H1 (cell line): Measurements from ENCODE around the gene ATP6V0A1. TPM values are rescaled to one million over a fixed set of nuclear protein-coding genes. Genes with fewer than 3 reads are reported as not detected.

ENCODE experiments used
- CTCF ChIA-PET: fragments of 300-600 bp; sonication (Branson Sonifier 250); formaldehyde crosslinking; loops from one replicate; lab custom pipeline; 2021; ENCODE audit not compliant: partially characterized antibody; lab: Charles Lee
- POLR2A ChIA-PET: fragments of 300-600 bp; sonication (Branson Sonifier 250); formaldehyde crosslinking; loops from one replicate; lab custom pipeline; 2021; ENCODE audit warnings: inconsistent platforms; ENCODE audit not compliant: partially characterized antibody; lab: Charles Lee
- DNase-seq, 2 experiments: peaks; one replicate each; pipeline versions ENCODE4 v3.0.0 to v3.0.0-alpha.2; 2010 to 2022; ENCODE audit warnings: low spot score in 2 of 2, low read depth in 1 of 2, mixed read lengths in 1 of 2
- FAIRE-seq: peaks from 2 replicates; lab custom pipeline; 2011; peaks lifted over from hg19 to GRCh38; lab: Jason Lieb, UNC
- H2AFZ ChIP-seq: 2 replicates; pipeline ENCODE4 v1.8.1; 2012; ENCODE audit warnings: low read length, inconsistent platforms
- H2AK5ac ChIP-seq: 2 replicates; pipeline ENCODE4 v1.6.1; 2013; ENCODE audit warnings: low read depth, low read length
- H2BK120ac ChIP-seq: replicated peaks from 2 replicates; pipeline ENCODE3; 2013; ENCODE audit warnings: low read depth, low read length, inconsistent platforms
- H2BK12ac ChIP-seq: 2 replicates; pipeline ENCODE4 v1.6.1; 2013; ENCODE audit warnings: low read depth, low read length
- H2BK15ac ChIP-seq: 2 replicates; pipeline ENCODE4 v1.6.1; 2013; ENCODE audit warnings: low read length
- H2BK20ac ChIP-seq: 2 replicates; pipeline ENCODE4 v1.6.1; 2013; ENCODE audit warnings: low read length
- H2BK5ac ChIP-seq: 2 replicates; pipeline ENCODE4 v1.6.1; 2013; ENCODE audit warnings: low read depth, low read length
- H3K14ac ChIP-seq: 2 replicates; pipeline ENCODE4 v1.6.1; 2013; ENCODE audit warnings: inconsistent platforms; ENCODE audit not compliant: insufficient read length
- H3K18ac ChIP-seq: 2 replicates; pipeline ENCODE4 v1.6.1; 2013; ENCODE audit warnings: low read length; ENCODE audit errors: extremely low read depth
- H3K23ac ChIP-seq: 2 replicates; pipeline ENCODE4 v1.6.1; 2013; ENCODE audit warnings: inconsistent platforms; ENCODE audit not compliant: insufficient read length
- H3K23me2 ChIP-seq: 2 replicates; pipeline ENCODE4 v1.6.1; 2013; ENCODE audit warnings: low read depth, low read length
- H3K27ac ChIP-seq: 2 replicates; pipeline ENCODE4 v1.6.1; 2011; ENCODE audit warnings: low read depth, low read length, inconsistent platforms
- H3K27me3 ChIP-seq, 4 experiments: replicated peaks in 1 of 4; 1 replicate in 1 of 4; 2 replicates in 3 of 4; pipeline versions ENCODE4 v1.6.1 to v1.8.1; 2011 to 2013; ENCODE audit warnings: low read length in 3 of 4, mild to moderate bottlenecking in 3 of 4, inconsistent platforms in 2 of 4, mixed read lengths in 2 of 4, moderate library complexity in 1 of 4; ENCODE audit not compliant: control insufficient read depth in 3 of 4, insufficient read depth in 3 of 4; ENCODE audit errors: extremely low read depth in 1 of 4
- H3K36me3 ChIP-seq, 4 experiments: 2 replicates each; pipeline versions ENCODE4 v1.6.1 to v1.8.1; 2011 to 2013; ENCODE audit warnings: mild to moderate bottlenecking in 4 of 4, low read length in 3 of 4, moderate library complexity in 2 of 4, control low read depth in 1 of 4, inconsistent platforms in 1 of 4; ENCODE audit not compliant: insufficient read depth in 4 of 4, control insufficient read depth in 2 of 4
- H3K4ac ChIP-seq: replicated peaks from 2 replicates; pipeline ENCODE3; 2013; ENCODE audit warnings: low read length, low read depth, mixed read lengths, inconsistent platforms; ENCODE audit not compliant: insufficient read length
- H3K4me1 ChIP-seq, 4 experiments: replicated peaks in 1 of 4; 1 replicate in 1 of 4; 2 replicates in 3 of 4; pipeline versions ENCODE4 v1.6.1 to v1.8.1; 2011 to 2013; ENCODE audit warnings: low read length in 3 of 4, inconsistent platforms in 2 of 4, mixed read lengths in 1 of 4; ENCODE audit not compliant: insufficient read depth in 4 of 4, control insufficient read depth in 3 of 4
- H3K4me2 ChIP-seq, 2 experiments: 2 replicates each; pipeline versions ENCODE4 v1.6.1 to v1.8.1; 2011 to 2013; ENCODE audit warnings: low read depth in 2 of 2, low read length in 2 of 2, control low read depth in 1 of 2, inconsistent platforms in 1 of 2, mild to moderate bottlenecking in 1 of 2; ENCODE audit not compliant: insufficient read depth in 1 of 2
- H3K4me3 ChIP-seq, 4 experiments: fragments of 200-600, 300-600 bp in 1 of 4; sonication (generic), shearing (Covaris generic), sonication (Bioruptor Twin) in 1 of 4; 2 replicates each; pipeline versions ENCODE4 v1.5.1 to v1.8.1; 2011 to 2016; ENCODE audit warnings: low read length in 4 of 4, low read depth in 3 of 4, control low read depth in 2 of 4, inconsistent platforms in 2 of 4, mild to moderate bottlenecking in 2 of 4, mixed read lengths in 1 of 4, moderate library complexity in 1 of 4; ENCODE audit not compliant: insufficient read depth in 2 of 4; ENCODE audit errors: extremely low read depth in 1 of 4
- H3K56ac ChIP-seq: replicated peaks from 2 replicates; pipeline ENCODE3; 2013; ENCODE audit warnings: low read depth, mild to moderate bottlenecking, mixed read lengths, low read length, inconsistent platforms; ENCODE audit not compliant: insufficient read length
- H3K79me1 ChIP-seq: 2 replicates; pipeline ENCODE4 v1.6.1; 2013; ENCODE audit warnings: low read depth, low read length, control low read depth
- H3K79me2 ChIP-seq, 2 experiments: 2 replicates each; pipeline versions ENCODE4 v1.6.1 to v1.8.1; 2012 to 2013; ENCODE audit warnings: low read length in 2 of 2, mild to moderate bottlenecking in 2 of 2, inconsistent platforms in 1 of 2; ENCODE audit not compliant: insufficient read depth in 2 of 2, control insufficient read depth in 1 of 2
- H3K9ac ChIP-seq, 4 experiments: replicated peaks in 1 of 4; 1 replicate in 1 of 4; 2 replicates in 3 of 4; pipeline versions ENCODE4 v1.6.1 to v1.8.1; 2011 to 2013; ENCODE audit warnings: low read depth in 3 of 4, low read length in 3 of 4, control low read depth in 2 of 4, mild to moderate bottlenecking in 2 of 4, moderate library complexity in 2 of 4, inconsistent platforms in 1 of 4; ENCODE audit errors: extremely low read depth in 1 of 4
- H3K9me3 ChIP-seq, 2 experiments: 2 replicates each; pipeline versions ENCODE4 v1.6.1 to v1.8.1; 2012 to 2013; ENCODE audit warnings: mild to moderate bottlenecking in 2 of 2, moderate library complexity in 2 of 2, control low read depth in 1 of 2, inconsistent platforms in 1 of 2, low read depth in 1 of 2, low read length in 1 of 2, mixed read lengths in 1 of 2; ENCODE audit not compliant: insufficient read depth in 2 of 2
- H4K20me1 ChIP-seq, 2 experiments: replicated peaks in 1 of 2; 2 replicates each; pipeline versions ENCODE3 to v1.8.1; 2011 to 2013; ENCODE audit warnings: inconsistent platforms in 2 of 2, low read length in 2 of 2, mild to moderate bottlenecking in 1 of 2; ENCODE audit not compliant: insufficient read depth in 2 of 2, control insufficient read depth in 1 of 2
- H4K5ac ChIP-seq: 2 replicates; pipeline ENCODE4 v1.6.1; 2013; ENCODE audit warnings: low read length, low read depth, mixed read lengths, inconsistent platforms; ENCODE audit not compliant: insufficient read length
- H4K8ac ChIP-seq: 2 replicates; pipeline ENCODE4 v1.8.0; 2013; ENCODE audit warnings: mild to moderate bottlenecking, moderate library complexity, low read length, inconsistent platforms; ENCODE audit not compliant: insufficient read depth; ENCODE audit errors: extremely low read depth
- H4K91ac ChIP-seq: replicated peaks from 2 replicates; pipeline ENCODE3; 2013; ENCODE audit warnings: low read length, mixed read lengths, inconsistent platforms; ENCODE audit not compliant: insufficient read length
- CBX8 ChIP-seq: fragments of 300-800, 300-1000 bp; sonication (generic); IDR thresholded peaks from 2 replicates; pipeline ENCODE4 v1.7.1; 2016; ENCODE audit warnings: low read depth, low read length, borderline replicate concordance
- JUN ChIP-seq: IDR thresholded peaks from 2 replicates; pipeline ENCODE4 v1.6.1; 2011; ENCODE audit warnings: low read depth, mild to moderate bottlenecking, improper control_type of control experiment, low read length
- KDM1A ChIP-seq: fragments of 200-600, 300-600 bp; sonication (generic); IDR thresholded peaks from 2 replicates; pipeline ENCODE4 v1.7.1; 2016; ENCODE audit warnings: mild to moderate bottlenecking, low read length, borderline replicate concordance
- TAF1 ChIP-seq: IDR thresholded peaks from 2 replicates; pipeline ENCODE4 v1.6.1; 2011; ENCODE audit warnings: mild to moderate bottlenecking, low read depth, low read length
- TAF7 ChIP-seq: optimal IDR thresholded peaks from 2 replicates; pipeline ENCODE3; 2011; ENCODE audit warnings: low read depth, mild to moderate bottlenecking, inconsistent platforms, low read length, moderate library complexity, borderline replicate concordance
- TBP ChIP-seq: IDR thresholded peaks from 2 replicates; pipeline ENCODE4 v1.6.1; 2011; ENCODE audit warnings: low read depth, low read length, improper control_type of control experiment
- TCF12 ChIP-seq: IDR thresholded peaks from 2 replicates; pipeline ENCODE4 v1.6.1; 2011; ENCODE audit warnings: low read depth, mild to moderate bottlenecking, low read length
- ZNF274 ChIP-seq: IDR thresholded peaks from 2 replicates; pipeline ENCODE4 v1.7.0; 2012; ENCODE audit warnings: low read length, borderline replicate concordance; ENCODE audit errors: extremely low read depth
- WGBS, 2 experiments: shearing (Covaris generic) in 1 of 2; methylation state at CpG; one replicate each; pipeline versions ENCODE4 v1.1.6 to v1.1.7; 2013 to 2015; ENCODE audit warnings: low lambda C conversion rate in 2 of 2, mixed read lengths in 2 of 2, inconsistent platforms in 1 of 2, low coverage in 1 of 2, missing lambda C conversion rate in 1 of 2; ENCODE audit not compliant: insufficient replicate concordance in 2 of 2, insufficient coverage in 1 of 2, insufficient read length in 1 of 2; ENCODE audit errors: extremely low coverage in 1 of 2, missing lambda C conversion rate in 1 of 2; 5-methylcytosine and 5-hydroxymethylcytosine counted together
- polyA plus RNA-seq, 7 experiments: library from polyadenylated mRNA; depleted of rRNA in 3 of 7; stranded (reverse) in 5 of 7; unstranded in 2 of 7; fragments of >200 nt in 5 of 7; fragments of 200-250 nt in 2 of 7; gene quantifications; 1 replicate in 5 of 7; 2 replicates in 1 of 7; 4 replicates in 1 of 7; pipeline versions ENCODE4 v1.2.1 to v1.2.3, GENCODE V29; 2011 to 2013; ENCODE audit warnings: missing spikeins in 2 of 7, mixed read lengths in 2 of 7
- total RNA-seq: library from RNA; stranded (reverse); fragmentation: NEBNext Ultra II Directional; extraction: Animal tissue kit (Norgen Biotek cat#: 25700); gene quantifications from 2 replicates; pipeline ENCODE4 v1.2.1, GENCODE V29; 2021
- TF ChIP-seq, protein P1 (sequence below), 3 experiments: IDR thresholded peaks; 1 replicate in 2 of 3; 2 replicates in 1 of 3; pipeline versions ENCODE4 v1.5.1 to v1.6.1; 2011; ENCODE audit warnings: low read length in 3 of 3, mild to moderate bottlenecking in 3 of 3, inconsistent platforms in 2 of 3, low read depth in 1 of 3, moderate library complexity in 1 of 3; ENCODE audit not compliant: insufficient read depth in 1 of 3; ENCODE audit errors: control extremely low read depth in 1 of 3
- TF ChIP-seq, protein P2 (sequence below): IDR thresholded peaks from 2 replicates; pipeline ENCODE4 v1.6.1; 2012; ENCODE audit warnings: inconsistent platforms
- TF ChIP-seq, protein P3 (sequence below): IDR thresholded peaks from 2 replicates; pipeline ENCODE4 v1.6.1; 2011; ENCODE audit warnings: low read depth, mild to moderate bottlenecking, low read length; ENCODE audit not compliant: insufficient read depth

Gene ATP6V0A1
- total and polyA plus RNA-seq, 2 of the 8 experiments (the other 6 are each of a cell fraction or from before 2014, with no cell fraction given) = 55.3 to 63.4 TPM

DNA sequence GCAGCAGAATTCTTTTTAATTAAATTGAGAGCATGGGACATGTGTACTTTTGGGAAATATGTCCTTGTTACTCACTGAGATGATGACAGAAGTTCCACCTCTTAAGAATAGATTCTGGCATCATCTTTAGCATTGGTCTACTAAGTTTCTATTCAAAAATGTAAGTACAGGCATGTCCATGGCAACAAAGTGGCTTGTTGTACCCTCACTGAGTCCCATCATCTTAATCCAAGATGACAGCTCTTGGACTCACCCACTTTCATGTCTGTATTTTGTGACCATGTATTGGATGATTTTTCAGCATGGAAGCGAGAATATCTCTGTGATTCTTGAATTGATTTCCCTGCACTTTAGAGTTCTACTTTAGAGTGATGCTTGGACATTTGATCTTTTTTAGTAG, 44.2 kb downstream of the ATP6V0A1 start:
- H3K79me1 ChIP-seq = no peaks in the 10 kb centered on the region
- no peak overlapping the region for H3K23ac ChIP-seq
- no peak overlapping the region for H4K5ac ChIP-seq
- no peak overlapping the region for H4K8ac ChIP-seq
- H4K20me1 ChIP-seq = no peaks in the 10 kb centered on the region
- H4K91ac ChIP-seq = no peak overlapping the region
- H3K4me1 ChIP-seq = no peaks in the 10 kb centered on the region
- H3K79me2 ChIP-seq = no peaks in the 10 kb centered on the region
- H3K36me3 ChIP-seq = peaks cover 6 to 36% (median 18%) of the 10 kb centered on the region in 4 experiments; a peak in 6 of 8 replicates
- H2BK120ac ChIP-seq = no peak overlapping the region
- no peak overlapping the region for H2BK15ac ChIP-seq
- no peak overlapping the region for H3K14ac ChIP-seq
- H2BK5ac ChIP-seq = no peak overlapping the region
- H3K56ac ChIP-seq = no peak overlapping the region
- no peak overlapping the region for H3K4ac ChIP-seq
- ChIA-PET CTCF (no interaction called here), POLR2A (no interaction called here)
- FAIRE-seq = no peak
- H3K4me3 ChIP-seq = no peak overlapping the region
- H3K27me3 ChIP-seq = no peaks in the 10 kb centered on the region
- H2BK12ac ChIP-seq = no peak overlapping the region
- no peak overlapping the region for H2BK20ac ChIP-seq
- no peak overlapping the region for H3K27ac ChIP-seq
- no peak overlapping the region for H2AK5ac ChIP-seq
- no peak overlapping the region for H2AFZ ChIP-seq
- H3K9ac ChIP-seq = no peak overlapping the region
- H3K23me2 ChIP-seq = no peaks in the 10 kb centered on the region
- H3K18ac ChIP-seq = no peak overlapping the region
- H3K4me2 ChIP-seq = no peak overlapping the region
- no peaks in the 10 kb centered on the region for H3K9me3 ChIP-seq
- 100% methylated on average over 1 of the region's 1 CpG; no CpG with 5 or more reads in 1 of the 2 experiments for WGBS, 2 experiments
- no peak for DNase-seq
- TF ChIP-seq KDM1A (no peak), TCF12 (no peak), TBP (no peak), ZNF274 (no peak), CBX8 (no peak), JUN (no peak), TAF7 (no peak), TAF1 (no peak)
- TF ChIP-seq, protein P1, sequence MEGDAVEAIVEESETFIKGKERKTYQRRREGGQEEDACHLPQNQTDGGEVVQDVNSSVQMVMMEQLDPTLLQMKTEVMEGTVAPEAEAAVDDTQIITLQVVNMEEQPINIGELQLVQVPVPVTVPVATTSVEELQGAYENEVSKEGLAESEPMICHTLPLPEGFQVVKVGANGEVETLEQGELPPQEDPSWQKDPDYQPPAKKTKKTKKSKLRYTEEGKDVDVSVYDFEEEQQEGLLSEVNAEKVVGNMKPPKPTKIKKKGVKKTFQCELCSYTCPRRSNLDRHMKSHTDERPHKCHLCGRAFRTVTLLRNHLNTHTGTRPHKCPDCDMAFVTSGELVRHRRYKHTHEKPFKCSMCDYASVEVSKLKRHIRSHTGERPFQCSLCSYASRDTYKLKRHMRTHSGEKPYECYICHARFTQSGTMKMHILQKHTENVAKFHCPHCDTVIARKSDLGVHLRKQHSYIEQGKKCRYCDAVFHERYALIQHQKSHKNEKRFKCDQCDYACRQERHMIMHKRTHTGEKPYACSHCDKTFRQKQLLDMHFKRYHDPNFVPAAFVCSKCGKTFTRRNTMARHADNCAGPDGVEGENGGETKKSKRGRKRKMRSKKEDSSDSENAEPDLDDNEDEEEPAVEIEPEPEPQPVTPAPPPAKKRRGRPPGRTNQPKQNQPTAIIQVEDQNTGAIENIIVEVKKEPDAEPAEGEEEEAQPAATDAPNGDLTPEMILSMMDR (IDR thresholded peaks at IDR 0.05; ENCODE audit: control extremely low read depth in 1 of 3, insufficient read depth in 1 of 3, low read depth in 1 of 3, low read length in 3 of 3) = no peak
- TF ChIP-seq, protein P2, sequence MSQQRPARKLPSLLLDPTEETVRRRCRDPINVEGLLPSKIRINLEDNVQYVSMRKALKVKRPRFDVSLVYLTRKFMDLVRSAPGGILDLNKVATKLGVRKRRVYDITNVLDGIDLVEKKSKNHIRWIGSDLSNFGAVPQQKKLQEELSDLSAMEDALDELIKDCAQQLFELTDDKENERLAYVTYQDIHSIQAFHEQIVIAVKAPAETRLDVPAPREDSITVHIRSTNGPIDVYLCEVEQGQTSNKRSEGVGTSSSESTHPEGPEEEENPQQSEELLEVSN = no peak
- TF ChIP-seq, protein P3, sequence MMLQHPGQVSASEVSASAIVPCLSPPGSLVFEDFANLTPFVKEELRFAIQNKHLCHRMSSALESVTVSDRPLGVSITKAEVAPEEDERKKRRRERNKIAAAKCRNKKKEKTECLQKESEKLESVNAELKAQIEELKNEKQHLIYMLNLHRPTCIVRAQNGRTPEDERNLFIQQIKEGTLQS = no peak
